ENCODE measurements around the gene CFAP52.

CFAP52 gene

GRCh38 chr17:9666461-9667050 is 90.1 kb downstream of the CFAP52 start:
- no peaks in the 10 kb centered on the region for H3K9me3 Mint-ChIP-seq

GRCh38 chr17:9668517-9668916 is 92.1 kb downstream of the CFAP52 start:
- no peak overlapping the region for H3K27ac Mint-ChIP-seq (ENCODE audit: low read depth)
- H3K4me1 Mint-ChIP-seq: peaks cover 17% of the 10 kb centered on the region
- peaks cover 61% of the 10 kb centered on the region for H3K27me3 Mint-ChIP-seq
- no peaks in the 10 kb centered on the region for H3K36me3 Mint-ChIP-seq (ENCODE audit: insufficient read depth)
- DNase-seq (ENCODE audit: low spot score in 2 of 2) (no peak), ATAC-seq (replicated peaks; ENCODE audit: extremely low read depth, poor library complexity, severe bottlenecking) (no peak)
- no peak overlapping the region for H3K4me3 Mint-ChIP-seq
- no peaks in the 10 kb centered on the region for H3K9me3 Mint-ChIP-seq

More at GRCh38 chr17:9666461-9667050, 90.1 kb downstream of the CFAP52 start:
- Mint-ChIP-seq H3K27ac (ENCODE audit: low read depth) (no peak overlapping the region), H3K36me3 (ENCODE audit: insufficient read depth) (no peaks in the 10 kb centered on the region), H3K4me3 (no peak overlapping the region), H3K27me3 (peaks cover 61% of the 10 kb centered on the region), H3K4me1 (peaks cover 17% of the 10 kb centered on the region)
- ATAC-seq (replicated peaks; ENCODE audit: extremely low read depth, poor library complexity, severe bottlenecking) (no peak), DNase-seq (ENCODE audit: low spot score in 2 of 2) (no peak)

- Mint-ChIP-seq H3K4me3 (no peak overlapping the region), H3K36me3 (ENCODE audit: insufficient read depth) (no peaks in the 10 kb centered on the region), H3K9me3 (no peaks in the 10 kb centered on the region), H3K4me1 (peaks cover 17% of the 10 kb centered on the region), H3K27ac (ENCODE audit: low read depth) (no peak overlapping the region), H3K27me3 (peaks cover 59% of the 10 kb centered on the region)
- DNase-seq (ENCODE audit: low spot score in 2 of 2): no peak
- ATAC-seq (replicated peaks; ENCODE audit: extremely low read depth, poor library complexity, severe bottlenecking): no peak
Measured at GRCh38 chr17:9669551-9670008, 93.1 kb downstream of the CFAP52 start.

- Mint-ChIP-seq H3K4me1 (peaks cover 14% of the 10 kb centered on the region), H3K27ac (ENCODE audit: low read depth) (no peak overlapping the region), H3K4me3 (no peak overlapping the region), H3K9me3 (no peaks in the 10 kb centered on the region), H3K36me3 (ENCODE audit: insufficient read depth) (no peaks in the 10 kb centered on the region), H3K27me3 (peaks cover 49% of the 10 kb centered on the region)
- DNase-seq (ENCODE audit: low spot score in 2 of 2): no peak
- no peak for ATAC-seq (replicated peaks; ENCODE audit: extremely low read depth, poor library complexity, severe bottlenecking)
Measured at GRCh38 chr17:9670596-9670995, 94.2 kb downstream of the CFAP52 start.

GRCh38 chr17:9671559-9671958 is 95.1 kb downstream of the CFAP52 start:
- no peak overlapping the region for H3K27ac Mint-ChIP-seq (ENCODE audit: low read depth)
- peaks cover 39% of the 10 kb centered on the region for H3K27me3 Mint-ChIP-seq
- ATAC-seq (replicated peaks; ENCODE audit: extremely low read depth, poor library complexity, severe bottlenecking) (no peak), DNase-seq (ENCODE audit: low spot score in 2 of 2) (no peak)
- peaks cover 4% of the 10 kb centered on the region for H3K4me1 Mint-ChIP-seq
- H3K9me3 Mint-ChIP-seq: no peaks in the 10 kb centered on the region
- H3K36me3 Mint-ChIP-seq (ENCODE audit: insufficient read depth): no peaks in the 10 kb centered on the region
- H3K4me3 Mint-ChIP-seq: no peak overlapping the region

- no peak for DNase-seq (ENCODE audit: low spot score in 2 of 2)
- H3K9me3 Mint-ChIP-seq: no peaks in the 10 kb centered on the region
- no peak overlapping the region for H3K4me3 Mint-ChIP-seq
- no peak for ATAC-seq (replicated peaks; ENCODE audit: extremely low read depth, poor library complexity, severe bottlenecking)
- H3K4me1 Mint-ChIP-seq: no peaks in the 10 kb centered on the region
- no peaks in the 10 kb centered on the region for H3K36me3 Mint-ChIP-seq (ENCODE audit: insufficient read depth)
- no peak overlapping the region for H3K27ac Mint-ChIP-seq (ENCODE audit: low read depth)
- H3K27me3 Mint-ChIP-seq: peaks cover 32% of the 10 kb centered on the region
Measured at GRCh38 chr17:9672266-9672665, 95.8 kb downstream of the CFAP52 start.

- ATAC-seq (replicated peaks; ENCODE audit: extremely low read depth, poor library complexity, severe bottlenecking) (no peak), DNase-seq (ENCODE audit: low spot score in 2 of 2) (no peak)
- peaks cover 29% of the 10 kb centered on the region for H3K27me3 Mint-ChIP-seq
- H3K9me3 Mint-ChIP-seq: no peaks in the 10 kb centered on the region
- H3K36me3 Mint-ChIP-seq (ENCODE audit: insufficient read depth): no peaks in the 10 kb centered on the region
- H3K4me3 Mint-ChIP-seq: no peak overlapping the region
- no peaks in the 10 kb centered on the region for H3K4me1 Mint-ChIP-seq
- H3K27ac Mint-ChIP-seq (ENCODE audit: low read depth): no peak overlapping the region
Measured at GRCh38 chr17:9672691-9673090, 96.2 kb downstream of the CFAP52 start.

GRCh38 chr17:9676084-9676483 is 99.6 kb downstream of the CFAP52 start:
- no peaks in the 10 kb centered on the region for H3K36me3 Mint-ChIP-seq (ENCODE audit: insufficient read depth)
- H3K27ac Mint-ChIP-seq (ENCODE audit: low read depth): no peak overlapping the region
- ATAC-seq (replicated peaks; ENCODE audit: extremely low read depth, poor library complexity, severe bottlenecking): no peak
- no peaks in the 10 kb centered on the region for H3K9me3 Mint-ChIP-seq
- H3K4me1 Mint-ChIP-seq: no peaks in the 10 kb centered on the region
- H3K27me3 Mint-ChIP-seq: no peaks in the 10 kb centered on the region
- DNase-seq (ENCODE audit: low spot score in 2 of 2): no peak
- no peak overlapping the region for H3K4me3 Mint-ChIP-seq

- Mint-ChIP-seq H3K36me3 (ENCODE audit: insufficient read depth) (no peaks in the 10 kb centered on the region), H3K9me3 (no peaks in the 10 kb centered on the region), H3K4me1 (no peaks in the 10 kb centered on the region), H3K27ac (ENCODE audit: low read depth) (no peak overlapping the region), H3K4me3 (no peak overlapping the region), H3K27me3 (no peaks in the 10 kb centered on the region)
- ATAC-seq (replicated peaks; ENCODE audit: extremely low read depth, poor library complexity, severe bottlenecking) (no peak), DNase-seq (ENCODE audit: low spot score in 2 of 2) (no peak)
Measured at GRCh38 chr17:9676820-9677310, 100.4 kb downstream of the CFAP52 start.

- H3K27me3 Mint-ChIP-seq: no peaks in the 10 kb centered on the region
- no peaks in the 10 kb centered on the region for H3K9me3 Mint-ChIP-seq
- H3K4me1 Mint-ChIP-seq: no peaks in the 10 kb centered on the region
- no peak overlapping the region for H3K4me3 Mint-ChIP-seq
- H3K27ac Mint-ChIP-seq (ENCODE audit: low read depth): no peak overlapping the region
- no peaks in the 10 kb centered on the region for H3K36me3 Mint-ChIP-seq (ENCODE audit: insufficient read depth)
- ATAC-seq (replicated peaks; ENCODE audit: extremely low read depth, poor library complexity, severe bottlenecking) (no peak), DNase-seq (ENCODE audit: low spot score in 2 of 2) (no peak)
Measured at GRCh38 chr17:9677411-9677810, 101.0 kb downstream of the CFAP52 start.

GRCh38 chr17:9677896-9678295 is 101.5 kb downstream of the CFAP52 start:
- DNase-seq (ENCODE audit: low spot score in 2 of 2) (no peak), ATAC-seq (replicated peaks; ENCODE audit: extremely low read depth, poor library complexity, severe bottlenecking) (no peak)
- Mint-ChIP-seq H3K27ac (ENCODE audit: low read depth) (no peak overlapping the region), H3K4me3 (no peak overlapping the region), H3K27me3 (no peaks in the 10 kb centered on the region), H3K36me3 (ENCODE audit: insufficient read depth) (no peaks in the 10 kb centered on the region), H3K4me1 (no peaks in the 10 kb centered on the region), H3K9me3 (no peaks in the 10 kb centered on the region)

- no peaks in the 10 kb centered on the region for H3K36me3 Mint-ChIP-seq (ENCODE audit: insufficient read depth)
- no peaks in the 10 kb centered on the region for H3K4me1 Mint-ChIP-seq
- H3K4me3 Mint-ChIP-seq: no peak overlapping the region
- H3K27ac Mint-ChIP-seq (ENCODE audit: low read depth): no peak overlapping the region
- no peak for DNase-seq (ENCODE audit: low spot score in 2 of 2)
- no peaks in the 10 kb centered on the region for H3K9me3 Mint-ChIP-seq
- no peak for ATAC-seq (replicated peaks; ENCODE audit: extremely low read depth, poor library complexity, severe bottlenecking)
- H3K27me3 Mint-ChIP-seq: peaks cover 5% of the 10 kb centered on the region
Measured at GRCh38 chr17:9684955-9685621, 108.6 kb downstream of the CFAP52 start.

Data from central memory CD8-positive, alpha-beta T cell (primary cell).